Mucosa of gallbladder (tissue), 1 donor: Measurements from ENCODE around the gene PXYLP1. TPM values are rescaled to one million over a fixed set of nuclear protein-coding genes. Genes with fewer than 3 reads are reported as not detected.

Experiments used
- total RNA-seq: library from RNA; stranded (reverse); gene quantifications from one replicate; pipeline ENCODE4 v1.2.1, GENCODE V29; 2021
- donor health status: DM: no; HTN: no; CAD: no.

Gene PXYLP1
- total RNA-seq, 1 donor from 2014 or later = 14.1 TPM

Other genes with a start within 250 kb of the PXYLP1 start
- 0.29 TPM for gene SPSB4, start 180.5 kb upstream of the PXYLP1 start, total RNA-seq
- gene ZBTB38, start 136.7 kb downstream of the PXYLP1 start, total RNA-seq = 159 TPM